GM19240 (cell line): ENCODE results near the gene CHODL.

ENCODE experiments used
- DNase-seq: peaks from one replicate; pipeline ENCODE4 v3.0.0; 2011; ENCODE audit warnings: low spot score; ENCODE audit not compliant: insufficient read length

CHODL gene

GRCh38 chr21:18244671-18245463 lies at the start of gene CHODL:
TSS of gene CHODL (plus strand) at chr21:18244833. CDS start at chr21:18245224, 391 bp downstream.
- DNase-seq, result no peak

GRCh38 chr21:18204931-18205330 lies 39.7 kb upstream of the CHODL start:
- DNase-seq, result no peak

GRCh38 chr21:18218331-18218730 lies 26.3 kb upstream of the CHODL start:
- no peak for DNase-seq

- DNase-seq, result no peak
Observed at GRCh38 chr21:18220498-18220897, 24.1 kb upstream of the CHODL start.

- DNase-seq, result no peak
Observed at GRCh38 chr21:18222346-18222745, 22.3 kb upstream of the CHODL start.

- DNase-seq, result no peak
Observed at GRCh38 chr21:18228060-18228739, 16.4 kb upstream of the CHODL start.

- no peak for DNase-seq
Observed at GRCh38 chr21:18235545-18235944, 9.1 kb upstream of the CHODL start.

- no peak for DNase-seq
Observed at GRCh38 chr21:18245464-18245967, 883 bp downstream of the CHODL start.

GRCh38 chr21:18248171-18248570 lies 3.5 kb downstream of the CHODL start:
- DNase-seq, result no peak

- DNase-seq, result no peak
Observed at GRCh38 chr21:18249672-18250071, 5.0 kb downstream of the CHODL start.

GRCh38 chr21:18251065-18251464 lies 6.4 kb downstream of the CHODL start:
- no peak for DNase-seq

- no peak for DNase-seq
Observed at GRCh38 chr21:18252256-18252655, 7.6 kb downstream of the CHODL start.

GRCh38 chr21:18252680-18253079 lies 8.0 kb downstream of the CHODL start:
- DNase-seq, result no peak

- no peak for DNase-seq
Observed at GRCh38 chr21:18253221-18253620, 8.6 kb downstream of the CHODL start.

GRCh38 chr21:18253799-18254198 lies 9.2 kb downstream of the CHODL start:
- no peak for DNase-seq

- no peak for DNase-seq
Observed at GRCh38 chr21:18265944-18266343, 21.3 kb downstream of the CHODL start.

GRCh38 chr21:18267496-18267895 lies 22.9 kb downstream of the CHODL start:
- DNase-seq, result no peak

- DNase-seq, result no peak
Observed at GRCh38 chr21:18268906-18269305, 24.3 kb downstream of the CHODL start.

- no peak for DNase-seq
Observed at GRCh38 chr21:18269856-18270255, 25.2 kb downstream of the CHODL start.

GRCh38 chr21:18273400-18273799 lies 28.8 kb downstream of the CHODL start:
- DNase-seq, result no peak

GRCh38 chr21:18274370-18274769 lies 29.7 kb downstream of the CHODL start:
- DNase-seq, result no peak

- DNase-seq, result no peak
Observed at GRCh38 chr21:18275781-18276180, 31.1 kb downstream of the CHODL start.

GRCh38 chr21:18285379-18285778 lies 40.7 kb downstream of the CHODL start:
- no peak for DNase-seq
